ENCODE results near the gene LXN. TPM values are rescaled to one million over a fixed set of nuclear protein-coding genes. Genes with fewer than 3 reads are reported as not detected.

Gene LXN
- total RNA-seq, 1 experiment from 2014 or later = 301 TPM

DNA sequence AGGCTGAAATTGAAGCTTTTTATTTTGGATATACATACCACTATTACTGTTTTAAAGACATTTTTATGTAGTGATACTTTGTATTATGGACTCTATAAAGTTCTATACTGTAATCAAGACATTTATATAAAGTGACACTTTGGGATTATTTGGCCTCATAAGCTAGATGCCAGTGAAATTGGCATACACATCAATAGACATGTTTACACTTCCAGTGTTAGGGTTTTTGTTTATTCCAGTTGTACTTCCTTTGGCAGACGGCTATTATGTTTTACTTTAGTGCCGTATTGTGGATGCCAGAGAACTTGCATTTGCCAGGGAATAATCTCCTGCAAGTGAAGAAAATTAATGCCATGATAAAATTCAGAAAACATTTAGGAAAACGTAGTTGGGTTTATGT is 6.0 kb downstream of the LXN start:
- no peaks in the 10 kb centered on the region for H3K27me3 ChIP-seq (ENCODE audit: control insufficient read depth, insufficient read depth, low read length)
- no peak; the same call in 1 of the 2 replicates for TF ChIP-seq CTCF (IDR thresholded peaks at IDR 0.05)
- TF ChIP-seq TCF7L2 (IDR thresholded peaks at IDR 0.05; ENCODE audit: low read depth, low read length) = no peak
- TF ChIP-seq, protein P1, sequence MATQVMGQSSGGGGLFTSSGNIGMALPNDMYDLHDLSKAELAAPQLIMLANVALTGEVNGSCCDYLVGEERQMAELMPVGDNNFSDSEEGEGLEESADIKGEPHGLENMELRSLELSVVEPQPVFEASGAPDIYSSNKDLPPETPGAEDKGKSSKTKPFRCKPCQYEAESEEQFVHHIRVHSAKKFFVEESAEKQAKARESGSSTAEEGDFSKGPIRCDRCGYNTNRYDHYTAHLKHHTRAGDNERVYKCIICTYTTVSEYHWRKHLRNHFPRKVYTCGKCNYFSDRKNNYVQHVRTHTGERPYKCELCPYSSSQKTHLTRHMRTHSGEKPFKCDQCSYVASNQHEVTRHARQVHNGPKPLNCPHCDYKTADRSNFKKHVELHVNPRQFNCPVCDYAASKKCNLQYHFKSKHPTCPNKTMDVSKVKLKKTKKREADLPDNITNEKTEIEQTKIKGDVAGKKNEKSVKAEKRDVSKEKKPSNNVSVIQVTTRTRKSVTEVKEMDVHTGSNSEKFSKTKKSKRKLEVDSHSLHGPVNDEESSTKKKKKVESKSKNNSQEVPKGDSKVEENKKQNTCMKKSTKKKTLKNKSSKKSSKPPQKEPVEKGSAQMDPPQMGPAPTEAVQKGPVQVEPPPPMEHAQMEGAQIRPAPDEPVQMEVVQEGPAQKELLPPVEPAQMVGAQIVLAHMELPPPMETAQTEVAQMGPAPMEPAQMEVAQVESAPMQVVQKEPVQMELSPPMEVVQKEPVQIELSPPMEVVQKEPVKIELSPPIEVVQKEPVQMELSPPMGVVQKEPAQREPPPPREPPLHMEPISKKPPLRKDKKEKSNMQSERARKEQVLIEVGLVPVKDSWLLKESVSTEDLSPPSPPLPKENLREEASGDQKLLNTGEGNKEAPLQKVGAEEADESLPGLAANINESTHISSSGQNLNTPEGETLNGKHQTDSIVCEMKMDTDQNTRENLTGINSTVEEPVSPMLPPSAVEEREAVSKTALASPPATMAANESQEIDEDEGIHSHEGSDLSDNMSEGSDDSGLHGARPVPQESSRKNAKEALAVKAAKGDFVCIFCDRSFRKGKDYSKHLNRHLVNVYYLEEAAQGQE (IDR thresholded peaks at IDR 0.05; ENCODE audit: insufficient read depth in 1 of 2, low read depth in 2 of 2, low read length in 1 of 2) = no peak
- TF ChIP-seq POLR2AphosphoS5 (IDR thresholded peaks at IDR 0.05; ENCODE audit: low read depth, low read length) = no peak
- no peak for TF ChIP-seq SIN3A (IDR thresholded peaks at IDR 0.05; ENCODE audit: borderline replicate concordance, insufficient read depth, low read depth, low read length)
- H3K4me1 ChIP-seq (ENCODE audit: control insufficient read depth, insufficient read depth, low read length) = peaks cover 71% of the 10 kb centered on the region
- no peak for ATAC-seq
- in situ Hi-C loops (cut with HindIII; ENCODE audit: low pct_unique_long_range_greater_than_20kb, low sequenced_read_pairs) = no loop called here
- ChIA-PET CTCF (interaction anchor here (0.6 kb wide), 1 partner anchor 16 kb away, joined by 3 read pairs; no protein-coding TSS in a partner anchor), POLR2A (no interaction called here)
- no peak for DNase-seq (ENCODE audit: low read depth, low spot score)
- peak overlapping the region; percentile 53 for H3K27ac ChIP-seq (ENCODE audit: low read length)
- no peaks in the 10 kb centered on the region for H3K9me3 ChIP-seq (ENCODE audit: control insufficient read depth, insufficient read depth, low read depth, low read length)
- BruUV-seq (replicated peaks) = no TSS peak
- no peak overlapping the region for H3K4me3 ChIP-seq (ENCODE audit: low read depth in 2 of 2, low read length in 2 of 2)
- peaks cover 79% of the 10 kb centered on the region for H3K36me3 ChIP-seq (ENCODE audit: control insufficient read depth, insufficient read depth, low read length)
- intact Hi-C loops (cut with micrococcal nuclease; ENCODE audit: unreplicated experiment) = no loop called here

GRCh38 chr3:158663832-158664231 is 8.6 kb downstream of the LXN start:
- Histone ChIP-seq H3K4me1 (ENCODE audit: control insufficient read depth, insufficient read depth, low read length) (peaks cover 62% of the 10 kb centered on the region), H3K9me3 (ENCODE audit: control insufficient read depth, insufficient read depth, low read depth, low read length) (no peaks in the 10 kb centered on the region), H3K27me3 (ENCODE audit: control insufficient read depth, insufficient read depth, low read length) (no peaks in the 10 kb centered on the region), H3K36me3 (ENCODE audit: control insufficient read depth, insufficient read depth, low read length) (peaks cover 72% of the 10 kb centered on the region), H3K27ac (ENCODE audit: low read length) (peak overlapping the region; percentile 40; the same call in 1 of the 2 replicates), H3K4me3 (ENCODE audit: low read depth in 2 of 2, low read length in 2 of 2) (no peak overlapping the region)
- no peak for TF ChIP-seq CTCF (IDR thresholded peaks at IDR 0.05)
- TF ChIP-seq, protein P1 (IDR thresholded peaks at IDR 0.05; ENCODE audit: insufficient read depth in 1 of 2, low read depth in 2 of 2, low read length in 1 of 2) = no peak
- TF ChIP-seq POLR2AphosphoS5 (IDR thresholded peaks at IDR 0.05; ENCODE audit: low read depth, low read length) = peak; percentile 68
- no peak for TF ChIP-seq TCF7L2 (IDR thresholded peaks at IDR 0.05; ENCODE audit: low read depth, low read length)
- no peak for ATAC-seq
- intact Hi-C loops (cut with micrococcal nuclease; ENCODE audit: unreplicated experiment) (no loop called here), in situ Hi-C loops (cut with HindIII; ENCODE audit: low pct_unique_long_range_greater_than_20kb, low sequenced_read_pairs) (no loop called here)
- BruUV-seq (replicated peaks) = no TSS peak
- no peak for DNase-seq (ENCODE audit: low read depth, low spot score)
- ChIA-PET POLR2A (interaction anchor here (0.6 kb wide), 1 partner anchor 1866 kb away, joined by 3 read pairs; no protein-coding TSS in a partner anchor), CTCF (interaction anchor here (0.5 to 1.3 kb wide), 2 partner anchors 46 to 126 kb away, joined by 5 to 9 read pairs; no protein-coding TSS in a partner anchor)

Measured in Panc1 (cell line).